Inflammatory macrophage treated with lipopolysaccharide for 4 hours (primary cell): ENCODE data around the gene EXOSC7.
"Not testable (repeated sequence)": the region's sequence is repeated elsewhere in the genome, so short reads cannot be mapped to it uniquely, and the experiment has no call there.

Experiments
- DNase-seq: peaks from one replicate; pipeline ENCODE4 v3.0.0-alpha.2; 2020

Gene EXOSC7

DNA sequence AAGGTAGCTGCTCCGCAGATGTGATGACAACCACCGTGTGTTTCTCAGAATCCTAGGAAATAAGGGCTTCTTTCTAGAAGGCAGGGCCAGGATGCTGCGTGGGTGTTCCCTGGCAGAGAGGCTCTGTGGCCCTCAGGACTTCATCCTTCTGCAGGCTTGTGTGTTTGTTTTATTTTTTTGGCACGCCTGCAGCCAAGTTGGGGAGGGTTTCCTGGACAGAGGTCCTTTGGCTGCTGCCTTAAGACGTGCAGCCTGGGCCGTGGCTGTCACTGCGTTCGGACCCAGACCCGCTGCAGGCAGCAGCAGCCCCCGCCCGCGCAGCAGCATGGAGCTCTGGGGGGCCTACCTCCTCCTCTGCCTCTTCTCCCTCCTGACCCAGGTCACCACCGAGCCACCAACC lies 50.0 kb downstream of the EXOSC7 start, which contains the start of gene CLEC3B:
Gene CLEC3B (plus strand): TSS at position 266 of the 400 bp plus-strand sequence. CDS start 60 bp downstream, at position 326.
- no peak for DNase-seq

DNA sequence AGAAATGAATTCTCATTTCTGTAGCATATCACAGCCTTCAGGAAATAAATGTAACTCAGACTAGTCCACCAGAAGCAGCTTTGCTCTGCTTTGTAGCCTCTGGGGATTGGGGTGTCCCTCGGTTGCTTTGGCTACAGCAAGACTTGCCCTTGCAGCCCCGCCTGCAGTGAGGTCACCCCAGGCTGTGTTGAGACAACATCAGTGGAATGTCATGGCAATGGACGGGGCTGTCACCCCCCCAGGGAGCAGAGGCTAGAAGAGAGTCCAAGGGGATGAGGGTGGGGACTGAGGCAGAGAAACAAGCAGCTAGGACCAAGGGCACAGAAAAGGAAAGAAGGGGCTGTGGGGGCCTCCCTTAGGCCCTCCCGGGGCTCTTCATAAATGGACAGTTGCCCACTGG lies 50.9 kb downstream of the EXOSC7 start:
- DNase-seq: no peak

DNA sequence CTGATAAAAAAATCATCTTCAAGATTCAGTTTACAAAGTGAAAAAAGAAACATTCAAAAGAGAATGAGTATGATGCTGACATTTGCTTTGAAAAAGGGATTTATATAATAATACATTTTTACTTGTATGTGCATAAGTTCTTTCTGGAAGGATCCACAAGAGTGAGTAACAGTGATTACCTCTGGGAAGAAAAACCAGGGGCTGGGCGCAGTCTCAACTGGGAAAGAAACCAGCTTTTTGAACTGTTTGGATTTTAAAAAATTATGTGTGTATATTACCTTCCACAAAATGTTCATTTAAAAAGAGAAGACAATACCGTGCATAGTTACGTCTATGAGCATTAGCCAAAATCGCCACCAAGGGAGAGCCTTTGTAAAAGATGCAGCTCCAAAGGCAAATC lies 51.4 kb downstream of the EXOSC7 start:
- no peak for DNase-seq

DNA sequence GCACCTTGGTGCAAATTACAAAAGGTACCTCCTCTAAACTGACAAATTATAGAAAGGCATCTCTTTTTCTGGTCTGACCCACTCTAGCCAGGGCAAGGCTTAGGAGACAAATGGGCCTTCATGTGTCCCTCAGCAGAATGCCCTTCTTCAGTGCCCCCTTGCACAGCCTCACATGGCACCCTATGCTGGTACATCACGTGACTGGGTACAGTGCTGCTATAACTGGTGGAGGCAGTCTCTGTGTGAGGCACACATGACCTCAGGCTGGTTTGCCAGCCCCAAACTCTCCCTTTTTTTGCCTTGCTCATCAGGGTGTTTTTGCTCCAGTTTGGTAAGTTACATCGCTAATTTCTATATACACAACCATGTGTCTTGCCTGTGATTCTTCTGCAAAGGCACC lies 53.2 kb downstream of the EXOSC7 start:
- DNase-seq: no peak

DNA sequence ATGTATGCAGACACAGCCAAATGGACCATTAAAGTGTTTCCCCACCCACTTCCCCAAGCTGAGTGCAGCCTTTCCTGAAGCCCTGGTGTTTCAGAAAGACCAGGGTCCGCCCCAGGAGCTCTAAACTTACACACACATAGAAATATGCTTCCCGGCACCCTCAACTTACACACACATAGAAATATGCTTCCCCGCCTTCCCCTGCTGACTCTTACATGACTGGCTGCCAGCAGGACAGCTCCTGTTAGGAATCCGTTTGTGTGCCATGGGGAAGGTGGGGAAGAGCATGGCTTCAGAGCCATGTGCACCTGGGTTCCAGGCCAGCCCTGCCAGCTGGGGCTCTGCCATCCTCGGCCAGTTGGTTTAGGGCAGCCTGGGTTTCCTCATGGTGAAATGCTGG lies 53.6 kb downstream of the EXOSC7 start:
- DNase-seq: no peak

DNA sequence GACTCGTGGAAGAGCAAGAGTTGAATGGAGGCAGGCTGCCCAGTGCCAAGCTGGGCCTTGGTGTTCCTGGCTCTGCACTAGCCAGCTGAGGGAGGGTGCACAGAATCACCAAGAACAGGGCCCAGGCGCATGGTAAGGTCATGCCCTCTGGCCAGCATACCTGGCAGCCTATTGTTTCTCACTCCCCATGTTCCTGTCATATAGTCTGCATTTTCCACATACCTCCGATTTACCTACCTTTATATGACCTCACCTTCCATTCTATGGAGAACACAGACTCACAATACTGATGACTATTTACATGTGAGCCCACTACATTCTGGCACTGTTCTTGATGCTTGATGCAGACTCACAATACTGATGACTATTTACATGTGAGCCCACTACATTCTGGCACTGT lies 55.5 kb downstream of the EXOSC7 start:
- DNase-seq: no peak

DNA sequence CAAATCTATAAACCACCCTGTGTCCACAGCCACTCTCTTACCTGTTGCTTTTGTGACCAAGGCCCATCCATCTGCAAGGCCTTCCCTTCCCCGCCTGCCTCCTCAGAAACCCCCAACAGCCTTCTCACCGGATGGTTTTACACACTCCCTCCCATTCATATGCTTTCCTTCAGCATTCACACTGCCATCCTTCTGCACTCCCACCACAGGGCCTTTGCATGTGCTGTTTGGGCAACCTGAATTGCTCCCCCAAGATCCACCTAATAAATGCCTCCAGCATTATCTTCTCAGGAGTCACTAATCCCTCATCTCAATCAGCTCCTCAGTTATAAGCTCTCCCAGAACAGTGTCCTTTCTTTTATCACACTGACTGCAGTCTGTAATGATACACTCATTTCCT lies 56.1 kb downstream of the EXOSC7 start:
- no peak for DNase-seq

DNA sequence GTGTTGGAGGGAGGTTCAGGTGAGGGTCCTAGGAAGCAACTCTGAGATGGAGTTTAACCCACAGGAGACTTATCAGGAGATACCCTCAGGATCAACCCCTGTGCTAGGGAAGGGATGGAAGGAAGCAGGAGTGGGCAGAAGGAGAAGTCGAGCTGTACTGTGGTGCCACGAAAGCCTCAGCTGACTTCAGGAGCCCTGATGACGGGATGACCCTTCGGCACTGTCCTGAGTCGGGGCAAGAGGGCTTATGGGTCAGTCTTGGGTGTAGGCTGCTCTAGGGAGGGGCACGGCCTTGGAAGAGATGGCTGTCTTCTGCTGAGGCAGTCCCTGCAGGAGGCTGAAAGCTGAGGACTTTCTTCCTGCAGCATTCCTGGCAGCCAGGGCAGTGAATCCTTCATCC lies 57.7 kb downstream of the EXOSC7 start:
- DNase-seq: peak; percentile 42

DNA sequence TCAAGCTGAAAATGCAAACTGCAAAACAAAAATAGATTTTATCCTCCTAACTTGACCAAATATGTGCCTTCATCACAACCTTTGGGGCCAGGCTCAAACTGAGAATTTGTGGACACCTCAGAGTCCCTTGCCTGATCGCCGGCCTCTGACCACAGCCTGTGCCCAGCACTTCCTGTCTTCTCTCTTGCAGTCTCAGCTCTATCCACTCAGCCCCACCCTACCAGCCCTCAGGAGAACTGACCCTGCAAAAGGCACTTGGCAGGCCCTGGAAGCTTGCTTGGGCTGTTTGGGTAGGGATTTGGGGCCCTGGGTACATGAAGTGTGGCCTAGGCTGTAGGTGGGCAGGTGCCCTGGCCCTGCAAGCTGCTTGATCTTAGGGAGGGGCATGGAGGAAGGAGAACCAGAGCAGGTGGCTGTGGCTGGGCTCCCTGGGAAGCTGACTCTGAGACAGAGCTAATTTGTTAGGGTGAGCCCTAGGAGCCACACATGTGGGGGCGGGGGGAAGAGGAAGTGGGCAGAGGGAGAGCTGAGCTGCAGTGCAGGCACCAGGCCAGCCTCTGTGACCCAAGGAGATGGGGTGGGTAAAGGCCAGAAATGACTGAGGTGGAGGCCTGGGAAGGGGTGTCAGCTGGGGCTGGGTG lies 58.7 kb downstream of the EXOSC7 start:
- peak; percentile 80 for DNase-seq

DNA sequence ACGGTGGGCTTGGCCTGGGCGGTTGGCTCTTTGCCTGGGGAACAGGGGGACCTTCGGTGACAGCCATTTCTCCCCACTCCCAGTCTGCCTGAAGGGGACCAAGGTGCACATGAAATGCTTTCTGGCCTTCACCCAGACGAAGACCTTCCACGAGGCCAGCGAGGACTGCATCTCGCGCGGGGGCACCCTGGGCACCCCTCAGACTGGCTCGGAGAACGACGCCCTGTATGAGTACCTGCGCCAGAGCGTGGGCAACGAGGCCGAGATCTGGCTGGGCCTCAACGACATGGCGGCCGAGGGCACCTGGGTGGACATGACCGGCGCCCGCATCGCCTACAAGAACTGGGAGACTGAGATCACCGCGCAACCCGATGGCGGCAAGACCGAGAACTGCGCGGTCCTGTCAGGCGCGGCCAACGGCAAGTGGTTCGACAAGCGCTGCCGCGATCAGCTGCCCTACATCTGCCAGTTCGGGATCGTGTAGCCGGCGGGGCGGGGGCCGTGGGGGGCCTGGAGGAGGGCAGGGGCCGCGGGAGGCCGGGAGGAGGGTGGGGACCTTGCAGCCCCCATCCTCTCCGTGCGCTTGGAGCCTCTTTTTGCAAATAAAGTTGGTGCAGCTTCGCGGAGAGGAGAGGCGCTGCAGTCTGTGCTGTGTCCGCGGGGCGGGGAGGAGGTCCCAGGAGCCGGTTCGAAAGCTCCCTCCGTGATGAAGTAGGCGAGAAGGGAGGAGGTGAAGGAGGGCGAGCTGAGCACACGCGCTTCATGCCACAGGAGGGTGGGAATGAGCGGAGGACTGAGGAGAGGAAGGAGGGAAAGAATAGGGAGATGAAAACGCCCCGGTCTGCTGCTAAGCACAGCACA lies 59.6 kb downstream of the EXOSC7 start:
- DNase-seq: no peak

DNA sequence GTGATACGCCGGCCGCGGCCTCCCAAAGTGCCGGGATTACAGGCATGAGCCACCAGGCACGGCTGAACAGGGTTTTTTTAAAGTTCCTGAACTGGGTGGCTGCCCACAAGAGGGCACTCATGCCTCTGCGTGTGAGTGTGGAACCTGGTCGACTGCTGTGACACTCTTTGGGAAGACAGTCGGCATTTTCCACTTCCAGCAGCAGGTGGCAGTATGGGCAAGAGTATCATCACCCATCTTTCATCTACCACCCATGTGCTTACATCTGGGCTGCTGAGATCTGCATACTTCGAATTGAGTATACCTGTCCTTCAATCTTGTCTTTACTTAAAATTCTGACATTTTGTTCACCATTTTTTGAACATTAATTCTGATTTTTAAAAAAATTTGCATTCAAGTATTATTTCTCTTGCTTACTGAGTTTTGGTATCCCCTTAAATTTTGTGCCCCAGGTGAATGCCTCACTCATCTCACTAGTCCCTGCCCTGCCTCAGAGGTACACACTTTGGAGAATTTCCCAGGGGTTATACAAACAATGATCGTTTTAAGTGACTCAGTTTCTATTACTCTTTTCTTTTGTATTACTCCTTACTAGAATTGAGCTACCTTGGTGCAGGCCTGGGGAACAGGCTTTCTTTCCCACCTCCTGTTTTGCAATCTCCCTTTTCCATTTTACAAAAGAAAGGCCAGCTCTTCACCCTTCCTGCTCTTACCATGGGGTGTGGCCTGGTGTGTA lies 61.8 kb downstream of the EXOSC7 start:
- DNase-seq: peak; percentile 94

DNA sequence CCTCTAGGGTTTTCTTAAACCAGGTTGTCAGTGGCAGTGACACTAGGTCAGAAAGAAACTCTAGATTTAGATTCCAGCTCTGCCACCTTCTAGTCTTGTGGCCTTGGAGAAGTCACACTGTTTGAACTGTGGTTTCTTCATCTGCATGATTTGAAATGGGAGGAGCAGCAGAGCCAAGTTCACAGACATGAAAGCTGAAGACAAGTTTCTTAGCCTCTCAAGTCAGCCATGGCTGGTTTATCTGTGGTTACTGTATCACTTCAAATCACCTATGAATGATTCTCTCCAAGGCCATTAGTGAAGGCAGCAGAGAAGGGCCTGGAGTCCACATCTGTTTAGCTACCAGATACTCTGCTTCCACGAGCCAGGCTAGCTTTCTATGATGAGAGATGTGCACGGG lies 65.6 kb downstream of the EXOSC7 start:
- DNase-seq: peak; percentile 52

DNA sequence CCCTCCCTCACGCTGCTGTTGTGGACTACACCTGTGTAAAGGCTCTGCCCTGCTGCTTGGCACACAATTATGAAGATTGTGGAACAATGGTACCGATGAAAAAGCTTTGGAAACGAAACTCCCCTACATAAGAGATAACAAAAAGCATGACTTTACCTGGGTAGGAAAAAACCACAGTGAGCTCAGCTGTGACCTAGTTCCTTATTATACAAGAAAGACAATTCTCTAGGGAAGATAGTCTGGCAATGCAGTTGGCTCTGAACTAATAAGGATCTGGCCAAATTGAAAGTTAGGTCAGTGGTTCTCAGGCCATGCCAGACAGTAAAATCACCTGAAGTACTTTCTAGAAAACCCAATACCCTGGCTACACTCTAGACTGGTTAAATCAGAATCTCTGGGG lies 66.1 kb downstream of the EXOSC7 start:
- DNase-seq: peak; percentile 36

DNA sequence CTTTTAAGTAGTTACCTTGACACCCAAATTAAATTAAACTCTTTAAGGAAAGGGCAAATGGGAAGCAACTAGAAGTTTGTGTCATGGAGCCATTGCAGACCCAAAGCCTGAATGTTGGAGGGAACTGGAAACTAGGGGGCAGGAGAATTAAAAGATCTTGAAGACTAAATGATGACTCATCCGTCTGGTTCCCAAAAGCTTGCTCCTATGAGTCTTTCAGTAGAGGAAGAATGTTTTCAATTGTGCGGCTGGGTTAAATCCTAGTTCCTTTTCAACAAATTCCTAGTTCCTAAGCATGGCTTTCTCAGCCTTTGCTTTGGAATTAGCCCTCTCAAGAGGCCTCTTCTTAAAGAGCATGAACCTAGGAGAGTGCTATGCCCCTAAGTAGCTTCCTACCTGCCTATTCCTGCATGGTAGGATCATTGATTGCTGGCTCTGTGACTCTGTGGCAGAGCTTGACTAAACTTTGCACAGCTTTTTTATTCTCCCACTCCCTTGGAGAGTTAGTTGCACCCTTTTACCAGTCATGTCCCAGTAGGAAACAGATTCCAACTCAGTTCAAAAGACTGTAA lies 67.8 kb downstream of the EXOSC7 start:
- DNase-seq: peak; percentile 88

DNA sequence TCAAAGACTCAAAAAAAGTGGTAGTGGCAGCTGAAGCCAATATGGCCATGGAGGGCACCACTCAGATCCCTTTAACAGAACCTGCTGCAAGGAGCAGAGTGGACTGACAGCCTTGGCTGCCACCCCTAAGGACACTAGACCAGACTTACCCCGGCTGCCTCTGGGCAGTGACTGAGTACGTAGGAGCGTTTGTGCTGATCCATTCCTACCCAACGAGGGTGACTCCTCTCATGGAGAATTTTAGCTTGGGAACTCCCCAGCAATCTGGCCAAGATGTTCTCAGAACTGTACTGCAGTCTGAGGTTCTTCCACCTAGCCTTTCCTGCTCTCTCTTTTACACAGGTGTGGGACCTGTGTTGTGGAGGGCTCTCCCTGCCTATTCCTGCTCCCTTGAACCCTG lies 72.2 kb downstream of the EXOSC7 start:
- no peak for DNase-seq

DNA sequence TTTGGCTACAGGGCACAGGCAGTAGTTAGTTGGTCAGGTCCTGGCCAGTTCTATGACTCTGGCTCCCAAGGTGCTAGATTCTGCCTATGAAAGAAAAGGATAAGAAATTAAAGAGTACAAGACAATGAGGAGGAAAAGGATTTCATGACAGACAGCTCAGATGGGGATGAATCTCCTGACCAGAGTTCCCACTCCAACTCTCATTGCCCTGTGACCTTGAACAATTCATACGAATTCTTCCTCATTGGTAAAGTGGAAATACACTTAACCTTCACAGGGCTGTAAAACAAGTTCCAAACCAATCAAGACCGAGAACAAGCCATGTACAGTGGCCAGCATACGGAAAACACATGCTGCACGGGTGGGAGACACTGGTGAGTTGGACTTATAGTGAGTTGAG lies 73.8 kb downstream of the EXOSC7 start:
- DNase-seq: no peak

DNA sequence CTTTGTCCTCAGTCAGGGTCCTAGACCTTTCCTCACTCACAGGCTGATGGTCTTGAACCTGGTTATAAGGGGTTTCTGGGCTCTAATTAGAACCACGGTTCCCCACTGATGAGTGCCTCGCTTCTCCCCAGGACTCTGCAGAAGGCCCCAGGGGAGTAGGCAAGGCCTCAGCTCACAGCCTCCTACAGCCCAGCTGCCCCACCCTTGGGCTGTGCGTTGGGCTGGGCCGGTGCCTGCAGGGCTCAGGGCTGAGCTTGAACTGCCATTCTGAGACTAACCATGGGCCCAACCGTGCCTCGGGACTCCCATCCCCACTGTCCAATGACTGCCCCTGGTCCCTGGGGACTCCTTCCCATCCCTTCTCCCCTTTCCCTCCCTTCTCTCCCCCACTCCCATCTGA lies 75.6 kb downstream of the EXOSC7 start:
- no peak for DNase-seq

DNA sequence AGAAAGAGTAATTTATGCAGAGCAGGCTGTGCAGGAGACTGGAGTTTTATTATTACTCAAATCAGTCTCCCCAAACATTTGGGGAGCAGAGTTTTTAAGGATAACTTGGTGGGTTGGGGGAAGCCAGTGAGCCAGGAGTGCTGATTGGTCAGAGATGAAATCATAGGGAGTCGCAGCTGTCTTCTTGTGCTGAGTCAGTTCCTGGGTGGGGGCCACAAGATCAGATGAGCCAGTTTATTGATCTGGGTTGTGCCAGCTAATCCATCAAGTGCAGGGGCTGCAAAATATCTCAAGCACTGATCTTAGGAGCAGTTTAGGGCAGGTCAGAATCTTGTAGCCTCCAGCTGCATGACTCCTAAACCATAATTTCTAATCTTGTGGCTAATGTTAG lies 77.8 kb downstream of the EXOSC7 start:
- not testable (repeated sequence) for DNase-seq

DNA sequence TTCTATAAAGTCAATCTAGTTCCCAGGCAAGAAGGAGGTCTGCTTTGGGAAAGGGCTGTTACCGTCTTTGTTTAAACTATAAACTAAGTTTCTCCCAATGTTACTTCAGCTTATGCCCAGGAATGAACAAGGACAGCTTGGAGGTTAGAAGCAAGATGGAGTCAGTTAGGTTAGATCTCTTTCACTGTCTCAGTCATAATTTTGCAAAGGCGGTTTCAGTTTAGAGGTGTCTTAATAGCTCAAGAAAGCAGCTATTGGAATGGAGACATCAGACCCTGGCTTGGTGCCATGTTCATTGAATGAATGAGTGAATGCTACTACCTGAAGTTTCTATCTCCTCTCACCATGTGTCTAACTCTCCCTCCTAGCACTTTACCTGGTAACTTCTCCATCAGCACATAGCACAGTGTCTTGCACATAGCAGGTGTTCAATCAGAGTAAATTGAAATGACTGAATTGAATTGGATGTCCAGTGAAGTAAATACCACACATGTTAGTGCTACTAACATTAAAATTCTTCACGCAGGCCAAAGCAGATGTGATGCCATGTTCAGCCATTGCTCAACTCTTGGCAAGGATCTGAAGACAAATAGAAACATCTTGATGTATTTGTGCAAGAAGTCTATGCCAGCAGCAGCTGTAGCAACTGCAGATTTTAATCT lies 78.3 kb downstream of the EXOSC7 start:
- peak; percentile 60 for DNase-seq

DNA sequence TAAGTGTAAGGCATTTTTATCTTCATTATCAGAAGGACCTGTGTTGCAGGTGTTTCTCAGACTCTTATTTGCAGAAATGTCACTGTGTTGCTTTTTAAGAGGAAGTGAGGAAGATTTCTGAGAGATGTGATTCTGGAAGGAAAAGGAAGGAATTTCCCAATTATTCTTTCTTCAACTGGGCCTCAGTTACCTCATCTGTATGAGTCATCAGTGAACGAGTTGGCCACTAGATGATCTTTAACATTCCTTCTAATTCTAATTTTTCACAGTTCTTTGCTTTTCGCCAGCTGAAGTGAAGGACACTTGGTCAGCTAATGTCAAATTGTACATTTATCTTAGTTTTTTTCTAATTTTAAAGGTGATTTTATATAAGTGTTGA lies 79.0 kb downstream of the EXOSC7 start:
- DNase-seq: peak; percentile 94

DNA sequence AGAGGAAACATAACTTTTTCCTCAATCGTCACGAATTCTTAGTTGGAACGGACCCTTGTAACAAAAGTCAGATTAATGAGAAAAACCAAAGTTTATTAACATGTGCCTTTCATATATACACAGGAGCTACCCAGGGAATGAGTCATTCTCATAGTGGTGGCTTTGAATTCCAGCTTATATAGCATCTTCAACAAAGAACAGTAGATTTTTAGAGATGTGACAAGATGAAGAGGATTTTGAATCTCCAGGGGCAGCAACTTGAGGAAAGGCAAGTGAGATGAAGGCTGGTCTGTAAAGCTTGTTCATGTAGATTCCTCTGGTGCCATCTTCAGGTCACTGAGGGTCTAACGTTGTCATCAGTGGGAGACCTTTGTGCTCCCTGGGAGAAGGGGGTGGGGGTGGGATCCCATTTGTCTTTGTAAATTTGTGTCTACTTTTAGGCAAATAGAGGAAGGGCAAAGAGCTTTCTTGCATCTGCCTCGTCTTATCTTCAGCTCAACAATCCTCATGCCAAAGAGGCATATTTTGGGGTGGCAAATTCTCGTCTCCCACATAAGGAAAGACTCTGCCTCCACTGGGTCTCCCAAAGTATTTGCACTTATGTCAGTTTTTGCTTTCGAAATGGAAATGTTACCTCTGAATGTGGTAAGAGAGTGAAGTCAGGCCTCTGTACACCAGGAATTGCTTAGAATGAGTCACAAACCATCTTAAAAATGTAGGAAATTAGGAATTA lies 79.5 kb downstream of the EXOSC7 start:
- peak; percentile 66 for DNase-seq
